WERI-Rb-1 (cell line): ENCODE measurements around the gene RSPH3.
"Not testable (repeated sequence)": the region's sequence is repeated elsewhere in the genome, so short reads cannot be mapped to it uniquely, and the experiment has no call there.

Source experiments
- DNase-seq: peaks from one replicate; pipeline ENCODE4 v3.0.0-alpha.2; 2020
- H3K27ac ChIP-seq: fragments of 250-450 bp; sonication (Bioruptor Pico); 2 replicates; pipeline ENCODE4 v1.5.1; 2020; ENCODE audit warnings: mild to moderate bottlenecking, moderate library complexity
- H3K27me3 ChIP-seq: fragments of 250-450 bp; sonication (Bioruptor Pico); 2 replicates; pipeline ENCODE4 v1.5.1; 2021; ENCODE audit warnings: mild to moderate bottlenecking, low read depth, moderate library complexity; ENCODE audit not compliant: insufficient read depth, severe bottlenecking
- H3K36me3 ChIP-seq: fragments of 250-450 bp; sonication (Bioruptor Pico); 2 replicates; pipeline ENCODE4 v1.5.1; 2020; ENCODE audit warnings: mild to moderate bottlenecking, moderate library complexity
- H3K4me3 ChIP-seq: 2 replicates; pipeline ENCODE4 v1.5.1; 2011; ENCODE audit warnings: low read depth, mild to moderate bottlenecking, control low read depth, low read length
- H3K9me3 ChIP-seq: fragments of 250-450 bp; sonication (Bioruptor Pico); 2 replicates; pipeline ENCODE4 v1.5.1; 2021; ENCODE audit warnings: mild to moderate bottlenecking, moderate library complexity; ENCODE audit not compliant: severe bottlenecking
- TF ChIP-seq, protein P1 (sequence below): IDR thresholded peaks from 2 replicates; pipeline ENCODE4 v1.5.1; 2011; ENCODE audit warnings: low read depth, mild to moderate bottlenecking, control low read depth, inconsistent platforms, low read length

Gene RSPH3

DNA sequence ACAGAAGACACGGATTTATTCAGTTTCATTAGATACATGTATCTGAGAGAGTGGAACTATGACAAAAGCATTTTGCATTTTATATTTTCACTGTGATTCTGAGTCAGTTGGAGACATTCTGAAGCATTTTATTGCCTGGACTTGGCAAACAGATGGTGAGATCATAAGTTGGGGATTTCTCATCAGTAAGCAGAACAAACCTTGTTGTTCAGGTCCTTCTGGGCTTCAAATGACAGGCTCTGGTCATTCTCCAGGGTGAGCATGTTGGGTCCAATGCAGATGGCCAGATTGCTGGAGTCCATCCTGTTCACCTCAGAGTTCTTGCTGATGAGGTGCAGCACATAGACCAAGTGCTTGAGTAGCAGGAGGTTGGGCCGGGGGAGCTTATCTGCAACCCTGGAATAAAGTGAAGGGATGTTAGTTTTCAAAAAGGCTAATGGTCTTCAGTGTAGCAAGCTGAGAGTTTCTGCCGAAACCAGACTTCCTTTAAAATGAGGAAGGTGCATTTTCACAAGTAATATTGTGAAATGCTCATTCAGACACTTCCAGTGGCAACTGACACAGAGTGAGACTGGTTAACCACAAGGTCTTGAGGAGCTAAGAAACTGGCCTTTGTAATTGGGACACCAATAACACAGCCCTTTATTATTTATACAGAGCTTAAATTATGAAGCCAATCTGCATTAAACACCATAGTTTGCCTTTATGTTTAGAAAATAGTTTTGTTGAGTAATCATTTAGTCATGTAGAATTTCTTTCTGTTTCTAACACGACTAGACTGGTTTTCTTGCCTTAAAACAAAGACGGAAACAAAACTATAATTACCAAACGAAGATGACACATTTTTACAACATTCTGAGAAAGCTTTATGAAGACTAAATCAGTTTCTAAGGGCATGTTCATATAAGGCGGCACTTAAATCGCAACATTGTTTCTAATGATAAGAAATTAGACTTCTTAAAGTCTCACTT lies 39.2 kb upstream of the RSPH3 start:
- TF ChIP-seq, protein P1, sequence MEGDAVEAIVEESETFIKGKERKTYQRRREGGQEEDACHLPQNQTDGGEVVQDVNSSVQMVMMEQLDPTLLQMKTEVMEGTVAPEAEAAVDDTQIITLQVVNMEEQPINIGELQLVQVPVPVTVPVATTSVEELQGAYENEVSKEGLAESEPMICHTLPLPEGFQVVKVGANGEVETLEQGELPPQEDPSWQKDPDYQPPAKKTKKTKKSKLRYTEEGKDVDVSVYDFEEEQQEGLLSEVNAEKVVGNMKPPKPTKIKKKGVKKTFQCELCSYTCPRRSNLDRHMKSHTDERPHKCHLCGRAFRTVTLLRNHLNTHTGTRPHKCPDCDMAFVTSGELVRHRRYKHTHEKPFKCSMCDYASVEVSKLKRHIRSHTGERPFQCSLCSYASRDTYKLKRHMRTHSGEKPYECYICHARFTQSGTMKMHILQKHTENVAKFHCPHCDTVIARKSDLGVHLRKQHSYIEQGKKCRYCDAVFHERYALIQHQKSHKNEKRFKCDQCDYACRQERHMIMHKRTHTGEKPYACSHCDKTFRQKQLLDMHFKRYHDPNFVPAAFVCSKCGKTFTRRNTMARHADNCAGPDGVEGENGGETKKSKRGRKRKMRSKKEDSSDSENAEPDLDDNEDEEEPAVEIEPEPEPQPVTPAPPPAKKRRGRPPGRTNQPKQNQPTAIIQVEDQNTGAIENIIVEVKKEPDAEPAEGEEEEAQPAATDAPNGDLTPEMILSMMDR, result no peak
- no peak overlapping the region for H3K27ac ChIP-seq
- no peaks in the 10 kb centered on the region for H3K9me3 ChIP-seq
- no peak overlapping the region for H3K4me3 ChIP-seq
- no peaks in the 10 kb centered on the region for H3K27me3 ChIP-seq
- DNase-seq, result no peak
- no peaks in the 10 kb centered on the region for H3K36me3 ChIP-seq

DNA sequence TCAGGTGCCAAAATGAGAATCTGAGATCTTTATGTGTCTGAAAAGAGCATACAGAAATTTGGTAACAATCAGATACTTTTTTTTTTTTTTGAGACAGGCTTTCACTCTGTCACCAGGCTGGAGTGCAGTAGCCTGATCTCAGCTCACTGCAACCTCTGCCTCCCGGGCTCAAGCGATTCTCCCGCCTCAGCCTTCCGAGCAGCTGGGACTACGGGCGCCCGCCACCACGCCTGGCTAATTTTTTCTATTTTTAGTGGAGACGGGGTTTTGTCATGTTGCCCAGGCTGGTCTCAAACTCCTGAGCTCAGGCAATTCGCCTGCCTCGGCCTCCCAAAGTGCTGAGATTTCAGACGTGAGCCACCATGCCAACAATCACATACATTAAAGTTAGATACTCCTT lies 38.3 kb upstream of the RSPH3 start:
- H3K27me3 ChIP-seq, result not testable (repeated sequence)

DNA sequence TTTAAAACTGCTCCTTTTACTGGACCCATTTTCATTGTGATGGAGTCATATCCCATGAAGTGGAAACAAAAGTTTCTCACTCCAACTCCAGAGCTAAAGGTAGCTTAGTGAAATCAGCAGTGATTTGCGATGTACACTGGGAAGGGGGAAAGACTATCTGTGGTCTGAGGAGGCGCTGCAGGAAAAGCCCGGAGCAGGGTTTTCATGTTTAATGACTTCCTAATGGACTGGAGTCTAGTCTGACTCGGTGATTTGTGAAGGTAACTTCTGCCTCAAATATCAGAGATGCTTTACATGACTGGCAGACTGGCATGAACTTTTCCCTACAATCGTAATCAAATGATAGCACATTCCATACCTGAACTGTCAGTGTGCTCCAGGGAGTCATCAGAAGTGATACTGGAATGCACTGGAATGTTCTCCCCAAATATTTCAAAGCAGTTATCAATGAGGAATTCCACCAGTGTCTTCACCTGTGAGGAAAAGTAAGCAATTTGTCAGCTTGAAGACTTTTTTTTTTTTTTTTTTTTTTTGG lies 37.8 kb upstream of the RSPH3 start:
- Histone ChIP-seq H3K27ac (no peak overlapping the region), H3K9me3 (no peaks in the 10 kb centered on the region), H3K36me3 (no peaks in the 10 kb centered on the region), H3K4me3 (no peak overlapping the region), H3K27me3 (no peaks in the 10 kb centered on the region)
- TF ChIP-seq, protein P1, result no peak
- no peak for DNase-seq

More for the DNA sequence above, 38.3 kb upstream of the RSPH3 start:
- not testable (repeated sequence) for H3K36me3 ChIP-seq, H3K4me3 ChIP-seq, H3K27ac ChIP-seq, H3K9me3 ChIP-seq, DNase-seq

DNA sequence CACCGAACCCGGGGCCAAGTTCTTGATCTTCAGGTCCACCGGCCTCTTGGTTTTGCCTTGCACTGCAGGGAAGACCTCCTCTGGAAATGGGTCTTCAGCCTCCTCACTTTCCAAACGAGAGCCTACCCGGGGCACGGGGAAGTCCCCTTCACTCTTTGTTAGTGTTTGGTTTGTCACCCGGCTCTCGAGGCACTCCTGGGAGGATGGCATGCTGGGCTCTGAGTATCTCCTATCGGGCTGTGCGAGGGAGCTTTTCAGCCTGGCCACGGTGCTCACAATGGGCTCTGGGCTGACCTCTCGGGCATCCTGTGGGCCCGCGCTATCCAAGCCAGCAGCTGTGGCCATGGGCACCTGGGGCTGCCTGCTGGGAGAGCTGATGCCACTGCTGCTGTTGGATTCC lies 36.7 kb upstream of the RSPH3 start:
- no peak overlapping the region for H3K27ac ChIP-seq

DNA sequence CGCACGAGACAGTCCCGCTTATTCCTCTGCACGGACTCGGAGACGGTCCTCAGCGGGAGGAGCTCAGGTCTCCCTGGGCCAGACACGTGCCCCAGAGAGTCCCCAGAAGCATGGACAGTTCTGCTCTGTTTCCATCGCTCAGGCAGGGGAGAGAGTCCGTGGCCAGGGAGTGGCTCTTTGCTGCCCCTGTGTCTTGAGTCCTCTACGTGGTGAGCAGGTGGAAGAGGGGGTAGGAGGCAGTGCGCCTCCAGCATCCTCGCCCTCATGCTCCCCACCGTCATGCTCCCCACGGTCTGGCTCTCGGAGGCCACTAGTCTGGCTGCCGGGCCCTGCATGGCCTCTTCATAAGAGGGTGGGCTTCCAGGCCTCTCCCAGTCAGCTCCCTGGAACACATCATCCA lies 35.9 kb upstream of the RSPH3 start:
- H3K27ac ChIP-seq, result no peak overlapping the region
- no peak overlapping the region for H3K4me3 ChIP-seq
- H3K27me3 ChIP-seq, result no peaks in the 10 kb centered on the region
- TF ChIP-seq, protein P1, result no peak
- H3K9me3 ChIP-seq, result no peaks in the 10 kb centered on the region
- no peaks in the 10 kb centered on the region for H3K36me3 ChIP-seq
- DNase-seq, result no peak

More for the DNA sequence above, 36.7 kb upstream of the RSPH3 start:
- no peaks in the 10 kb centered on the region for H3K36me3 ChIP-seq
- no peaks in the 10 kb centered on the region for H3K9me3 ChIP-seq
- no peak overlapping the region for H3K4me3 ChIP-seq
- no peaks in the 10 kb centered on the region for H3K27me3 ChIP-seq
- TF ChIP-seq, protein P1, result no peak
- DNase-seq, result no peak

DNA sequence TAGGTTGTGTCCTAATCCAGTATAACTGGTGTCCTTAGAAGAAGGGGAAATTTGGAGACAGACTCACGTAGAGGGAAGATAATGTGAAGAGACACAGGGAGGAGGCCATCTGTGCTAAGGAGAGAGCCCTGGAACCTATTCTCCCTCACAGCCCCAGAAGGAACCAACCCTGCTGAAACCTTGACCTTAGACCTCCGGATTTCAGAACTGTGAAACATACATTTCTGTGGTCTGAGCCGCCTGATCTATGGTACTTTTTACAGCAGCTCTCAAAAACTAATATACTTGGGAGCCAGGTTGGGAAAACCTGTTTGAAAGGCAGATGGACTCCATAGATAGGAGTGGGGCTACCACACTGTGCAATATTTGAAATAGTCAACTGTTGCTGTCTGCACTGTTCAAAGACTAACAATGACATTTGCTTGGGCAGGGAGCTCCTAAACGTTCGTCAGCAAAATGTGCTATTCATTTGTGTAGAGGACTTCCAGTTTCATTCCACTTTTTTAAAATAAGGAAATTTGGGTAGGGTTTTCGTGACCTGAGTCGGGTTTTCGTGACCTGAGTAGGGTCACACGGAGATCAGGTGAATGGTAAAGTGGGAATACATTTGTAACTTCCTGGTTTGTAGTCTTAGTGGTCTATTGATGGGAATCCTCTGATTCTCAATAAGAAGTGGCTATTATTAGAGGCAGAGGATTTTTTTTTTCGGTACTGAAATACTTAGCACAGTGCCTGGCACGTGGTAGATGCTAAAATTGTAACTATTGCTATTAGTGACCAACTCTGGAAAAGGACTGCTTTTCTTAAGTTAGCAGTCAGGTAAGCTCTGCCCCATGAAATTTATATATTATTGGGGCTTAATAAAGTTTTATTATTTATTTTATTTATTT lies 33.4 kb upstream of the RSPH3 start:
- TF ChIP-seq, protein P1, result no peak
- H3K9me3 ChIP-seq, result no peaks in the 10 kb centered on the region
- H3K4me3 ChIP-seq, result no peak overlapping the region
- no peak for DNase-seq
- H3K27me3 ChIP-seq, result no peaks in the 10 kb centered on the region
- no peak overlapping the region for H3K27ac ChIP-seq
- H3K36me3 ChIP-seq, result no peaks in the 10 kb centered on the region
